Astrocyte of the spinal cord (primary cell): Measurements from ENCODE around the gene KCNK6.
"Not testable (repeated sequence)": the region's sequence is repeated elsewhere in the genome, so short reads cannot be mapped to it uniquely, and the experiment has no call there.

Experiments used
- DNase-seq: peaks from one replicate; pipeline ENCODE4 v3.0.0; 2011; ENCODE audit warnings: low read depth, low spot score
- H3K4me3 ChIP-seq: 2 replicates; pipeline ENCODE4 v1.5.1; 2011; ENCODE audit warnings: low read depth, mild to moderate bottlenecking, low read length, moderate library complexity
- CTCF ChIP-seq: IDR thresholded peaks from 2 replicates; pipeline ENCODE4 v1.5.1; 2012; ENCODE audit warnings: low read depth, mild to moderate bottlenecking, low read length, inconsistent platforms
- in situ Hi-C: cut with HindIII; loops from 2 replicates; pipeline ENCODE4 v1.10.0; 2017; ENCODE audit warnings: low sequenced_read_pairs

KCNK6 gene

GRCh38 chr19:38360351-38360750 is 40.7 kb downstream of the KCNK6 start:
- in situ Hi-C loops, result no loop called here
- TF ChIP-seq CTCF, result no peak
- no peak for DNase-seq

GRCh38 chr19:38360839-38361631 is 41.4 kb downstream of the KCNK6 start:
- TF ChIP-seq CTCF, result no peak
- no peak for DNase-seq
- in situ Hi-C loops, result no loop called here

More at GRCh38 chr19:38360351-38360750, 40.7 kb downstream of the KCNK6 start:
- H3K4me3 ChIP-seq, result no peak overlapping the region

GRCh38 chr19:38361633-38362075 is 42.0 kb downstream of the KCNK6 start:
- peak overlapping the region; percentile 56 for H3K4me3 ChIP-seq
- in situ Hi-C loops, result no loop called here
- TF ChIP-seq CTCF, result peak; percentile 14
- peak; percentile 70 for DNase-seq

More at GRCh38 chr19:38360839-38361631, 41.4 kb downstream of the KCNK6 start:
- H3K4me3 ChIP-seq, result peak overlapping the region; percentile 56

GRCh38 chr19:38362076-38362945 is 42.7 kb downstream of the KCNK6 start:
- in situ Hi-C loops, result no loop called here
- H3K4me3 ChIP-seq, result peak overlapping the region; percentile 56
- TF ChIP-seq CTCF, result no peak
- DNase-seq, result peak; percentile 47

GRCh38 chr19:38362946-38363688 is 43.5 kb downstream of the KCNK6 start:
- H3K4me3 ChIP-seq, result peak overlapping the region; percentile 56
- DNase-seq, in situ Hi-C loops: not testable (repeated sequence)

GRCh38 chr19:38367041-38367440 is 47.4 kb downstream of the KCNK6 start:
- no peak for TF ChIP-seq CTCF
- H3K4me3 ChIP-seq, result no peak overlapping the region
- no peak for DNase-seq
- in situ Hi-C loops, result no loop called here
